ENCODE results near the gene PTPRJ. TPM values are rescaled to one million over a fixed set of nuclear protein-coding genes. Genes with fewer than 3 reads are reported as not detected.

Gene PTPRJ
- total RNA-seq, 1 experiment from 2014 or later: 11.0 TPM

DNA sequence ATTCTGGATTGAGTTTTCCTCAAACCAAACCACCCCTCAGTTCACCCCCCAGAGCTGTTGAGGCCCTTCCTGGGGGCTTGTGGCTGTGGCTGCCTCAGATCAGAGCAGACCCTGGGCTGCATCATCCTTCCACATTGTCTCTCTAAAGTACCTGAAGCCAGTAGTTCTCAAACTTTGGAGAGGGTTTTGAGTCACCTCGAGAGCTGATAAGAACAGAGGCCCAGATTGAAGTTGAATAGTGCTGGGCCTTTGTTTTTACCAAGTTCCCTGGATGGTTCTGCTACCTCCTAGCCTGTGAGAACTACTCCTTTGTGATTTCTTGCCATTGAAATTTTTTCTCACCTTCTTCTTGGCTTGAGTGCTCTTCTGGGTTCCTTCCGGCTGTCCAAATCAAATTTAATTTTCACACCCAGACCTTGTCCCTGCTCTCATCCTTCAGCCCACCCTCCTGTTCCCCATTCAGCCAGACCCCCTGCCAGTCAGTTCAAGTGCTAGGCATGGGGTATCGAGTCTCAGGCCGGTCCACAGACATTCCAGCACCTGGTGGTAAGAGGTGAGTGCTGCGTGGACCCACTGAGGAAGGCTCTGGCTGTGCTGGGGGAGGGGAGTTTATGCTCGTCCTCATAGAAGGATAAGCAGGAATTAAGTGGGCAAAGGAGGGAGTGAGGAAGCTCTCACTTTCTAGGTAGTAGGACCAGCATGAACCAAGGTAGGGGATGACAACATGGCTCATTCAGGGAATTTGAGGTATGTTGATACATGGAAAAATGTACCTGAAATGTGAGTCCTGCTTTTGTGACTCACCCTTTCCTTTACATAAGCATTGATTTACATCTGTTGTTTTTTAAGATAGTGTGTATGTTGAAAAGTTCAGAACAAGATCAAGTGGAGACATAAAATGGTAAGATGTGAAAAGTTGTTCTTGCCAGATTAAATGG is 116.5 kb downstream of the PTPRJ start:
- ChIA-PET CTCF (interaction anchor here (1.1 kb wide), 1 partner anchor 13 kb away, joined by 5 read pairs; no protein-coding TSS in a partner anchor), POLR2A (interaction anchor here (0.6 kb wide), 1 partner anchor 14 kb away, joined by 3 read pairs; no protein-coding TSS in a partner anchor)
- Histone ChIP-seq H3K36me3 (ENCODE audit: control insufficient read depth, insufficient read depth, low read length) (no peaks in the 10 kb centered on the region), H3K4me1 (peaks cover 41% of the 10 kb centered on the region), H3K9me3 (no peaks in the 10 kb centered on the region), H3K4me3 (ENCODE audit: low read depth, low read length) (no peak overlapping the region), H3K27me3 (replicated peaks; ENCODE audit: control insufficient read depth, insufficient read depth, low read length) (no peaks in the 10 kb centered on the region)
- Mint-ChIP-seq H3K9me3 (ENCODE audit: unreplicated experiment) (no peaks in the 10 kb centered on the region), H3K4me1 (ENCODE audit: low read depth, unreplicated experiment) (peaks cover 26% of the 10 kb centered on the region), H3K36me3 (ENCODE audit: insufficient read depth, unreplicated experiment) (no peaks in the 10 kb centered on the region), H3K27ac (ENCODE audit: unreplicated experiment) (peak overlapping the region; percentile 26), H3K4me3 (ENCODE audit: unreplicated experiment) (no peak overlapping the region), H3K27me3 (ENCODE audit: insufficient read depth, unreplicated experiment) (no peaks in the 10 kb centered on the region)
- intact Hi-C loops (cut with micrococcal nuclease; ENCODE audit: unreplicated experiment): no loop called here
- DNase-seq: no peak
- TF ChIP-seq, protein P1, sequence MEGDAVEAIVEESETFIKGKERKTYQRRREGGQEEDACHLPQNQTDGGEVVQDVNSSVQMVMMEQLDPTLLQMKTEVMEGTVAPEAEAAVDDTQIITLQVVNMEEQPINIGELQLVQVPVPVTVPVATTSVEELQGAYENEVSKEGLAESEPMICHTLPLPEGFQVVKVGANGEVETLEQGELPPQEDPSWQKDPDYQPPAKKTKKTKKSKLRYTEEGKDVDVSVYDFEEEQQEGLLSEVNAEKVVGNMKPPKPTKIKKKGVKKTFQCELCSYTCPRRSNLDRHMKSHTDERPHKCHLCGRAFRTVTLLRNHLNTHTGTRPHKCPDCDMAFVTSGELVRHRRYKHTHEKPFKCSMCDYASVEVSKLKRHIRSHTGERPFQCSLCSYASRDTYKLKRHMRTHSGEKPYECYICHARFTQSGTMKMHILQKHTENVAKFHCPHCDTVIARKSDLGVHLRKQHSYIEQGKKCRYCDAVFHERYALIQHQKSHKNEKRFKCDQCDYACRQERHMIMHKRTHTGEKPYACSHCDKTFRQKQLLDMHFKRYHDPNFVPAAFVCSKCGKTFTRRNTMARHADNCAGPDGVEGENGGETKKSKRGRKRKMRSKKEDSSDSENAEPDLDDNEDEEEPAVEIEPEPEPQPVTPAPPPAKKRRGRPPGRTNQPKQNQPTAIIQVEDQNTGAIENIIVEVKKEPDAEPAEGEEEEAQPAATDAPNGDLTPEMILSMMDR (IDR thresholded peaks at IDR 0.05; ENCODE audit: insufficient read depth in 1 of 2, low read depth in 1 of 2, low read length in 1 of 2, severe bottlenecking in 1 of 2, unreplicated experiment in 1 of 2): no peak
- no TSS peak for BruUV-seq (replicated peaks)

DNA sequence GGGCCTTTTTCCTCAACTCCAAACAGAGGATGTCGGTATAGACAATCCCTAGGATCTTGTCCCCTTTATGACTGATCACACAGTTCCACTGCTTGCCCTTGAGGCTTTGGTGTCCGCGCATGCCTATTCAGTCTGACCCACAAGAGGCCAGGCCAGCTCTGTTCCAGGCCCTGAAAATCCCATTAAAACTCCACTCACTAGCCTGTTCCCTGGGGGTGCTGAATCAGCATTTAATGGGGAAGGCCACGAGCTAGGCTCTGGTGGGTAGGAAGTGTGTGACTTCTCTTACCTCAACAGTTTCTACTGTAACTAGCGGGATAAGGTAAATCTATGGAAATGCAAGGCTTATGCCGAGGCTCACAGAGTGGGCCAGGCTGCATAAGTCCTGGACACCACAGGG is 117.7 kb downstream of the PTPRJ start:
- Mint-ChIP-seq H3K27me3 (ENCODE audit: insufficient read depth, unreplicated experiment) (no peaks in the 10 kb centered on the region), H3K4me1 (ENCODE audit: low read depth, unreplicated experiment) (peaks cover 29% of the 10 kb centered on the region), H3K27ac (ENCODE audit: unreplicated experiment) (no peak overlapping the region), H3K36me3 (ENCODE audit: insufficient read depth, unreplicated experiment) (no peaks in the 10 kb centered on the region), H3K9me3 (ENCODE audit: unreplicated experiment) (no peaks in the 10 kb centered on the region), H3K4me3 (ENCODE audit: unreplicated experiment) (no peak overlapping the region)
- Histone ChIP-seq H3K27me3 (replicated peaks; ENCODE audit: control insufficient read depth, insufficient read depth, low read length) (no peaks in the 10 kb centered on the region), H3K4me3 (ENCODE audit: low read depth, low read length) (no peak overlapping the region), H3K9me3 (no peaks in the 10 kb centered on the region), H3K36me3 (ENCODE audit: control insufficient read depth, insufficient read depth, low read length) (no peaks in the 10 kb centered on the region), H3K4me1 (peaks cover 45% of the 10 kb centered on the region)
- CTCF ChIA-PET: interaction anchor here (1.1 kb wide), 1 partner anchor 12 kb away, joined by 5 read pairs; no protein-coding TSS in a partner anchor
- no TSS peak for BruUV-seq (replicated peaks)
- TF ChIP-seq, protein P1 (IDR thresholded peaks at IDR 0.05; ENCODE audit: insufficient read depth in 1 of 2, low read depth in 1 of 2, low read length in 1 of 2, severe bottlenecking in 1 of 2, unreplicated experiment in 1 of 2): no peak
- intact Hi-C loops (cut with micrococcal nuclease; ENCODE audit: unreplicated experiment): no loop called here
- POLR2A ChIA-PET: no interaction called here
- no peak for DNase-seq

DNA sequence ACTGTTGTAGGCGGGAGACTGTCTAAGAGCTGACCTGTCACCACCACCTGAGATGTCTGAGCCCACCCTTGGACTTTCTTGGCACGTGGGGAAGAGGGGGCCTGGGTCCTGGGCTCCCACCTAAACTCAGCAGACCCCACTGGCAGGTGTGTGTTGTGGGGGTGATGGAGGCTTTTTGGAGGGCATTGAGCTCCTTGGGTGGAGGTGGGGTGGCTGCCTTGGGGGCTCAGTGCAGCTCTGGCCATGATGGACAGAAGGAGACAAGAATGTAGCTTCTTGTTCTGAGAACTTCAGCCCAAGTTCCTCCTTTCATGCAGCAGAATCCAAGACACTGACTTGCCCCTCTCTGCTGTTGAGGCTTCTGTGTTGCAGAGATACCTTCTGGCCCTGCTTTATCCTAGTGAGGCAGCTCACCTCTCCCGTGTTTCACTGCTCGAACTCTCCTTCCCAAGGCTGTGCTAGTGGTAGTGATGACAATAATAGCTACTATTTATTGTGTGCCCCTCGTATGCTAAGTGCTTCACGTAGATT is 119.6 kb downstream of the PTPRJ start:
- Mint-ChIP-seq H3K27me3 (ENCODE audit: insufficient read depth, unreplicated experiment) (no peaks in the 10 kb centered on the region), H3K27ac (ENCODE audit: unreplicated experiment) (no peak overlapping the region), H3K4me3 (ENCODE audit: unreplicated experiment) (no peak overlapping the region), H3K36me3 (ENCODE audit: insufficient read depth, unreplicated experiment) (no peaks in the 10 kb centered on the region), H3K9me3 (ENCODE audit: unreplicated experiment) (no peaks in the 10 kb centered on the region), H3K4me1 (ENCODE audit: low read depth, unreplicated experiment) (peaks cover 14% of the 10 kb centered on the region)
- ChIA-PET POLR2A (no interaction called here), CTCF (no interaction called here)
- intact Hi-C loops (cut with micrococcal nuclease; ENCODE audit: unreplicated experiment): no loop called here
- BruUV-seq (replicated peaks): no TSS peak
- DNase-seq: no peak
- TF ChIP-seq, protein P1 (IDR thresholded peaks at IDR 0.05; ENCODE audit: insufficient read depth in 1 of 2, low read depth in 1 of 2, low read length in 1 of 2, severe bottlenecking in 1 of 2, unreplicated experiment in 1 of 2): no peak
- Histone ChIP-seq H3K4me3 (ENCODE audit: low read depth, low read length) (no peak overlapping the region), H3K36me3 (ENCODE audit: control insufficient read depth, insufficient read depth, low read length) (no peaks in the 10 kb centered on the region), H3K27me3 (replicated peaks; ENCODE audit: control insufficient read depth, insufficient read depth, low read length) (no peaks in the 10 kb centered on the region), H3K4me1 (peaks cover 34% of the 10 kb centered on the region), H3K9me3 (no peaks in the 10 kb centered on the region)

Measured in Caco-2 (cell line).